Measurements from ENCODE around the gene PNCK. TPM values are rescaled to one million over a fixed set of nuclear protein-coding genes. Genes with fewer than 3 reads are reported as not detected.

The PNCK gene
- total RNA-seq, 4 donors from 2014 or later: 0.83 TPM; not detected in 3

GRCh38 chrX:153640736-153641575 is 32.7 kb downstream of the PNCK start:
- intact Hi-C loops (cut with DNase I): no loop called here
- H3K4me1 ChIP-seq: peaks cover 0 to 7% of the 10 kb centered on the region in 2 donors
- WGBS, 2 donors: 64 to 73% methylated on average over 3 to 7 of the region's 26 CpGs
- no peaks in the 10 kb centered on the region for H3K36me3 ChIP-seq
- no peak for DNase-seq
- H3K9me3 ChIP-seq: no peaks in the 10 kb centered on the region
- peaks cover 1% of the 10 kb centered on the region for H3K27me3 ChIP-seq
- no peak overlapping the region for H3K4me3 ChIP-seq (replicated peaks in 1 of 3)
- TF ChIP-seq CTCF (IDR thresholded peaks at IDR 0.05) (no peak), POLR2A (IDR thresholded peaks at IDR 0.05) (no peak)
- no peak overlapping the region for H3K27ac ChIP-seq

- TF ChIP-seq POLR2A (IDR thresholded peaks at IDR 0.05): no peak
- no peak for TF ChIP-seq CTCF (IDR thresholded peaks at IDR 0.05)
- no peak for DNase-seq
- H3K4me3 ChIP-seq (replicated peaks in 1 of 3): no peak overlapping the region
- H3K27me3 ChIP-seq: no peaks in the 10 kb centered on the region
- H3K4me1 ChIP-seq: peaks cover 0 to 7% of the 10 kb centered on the region in 2 donors
- intact Hi-C loops (cut with DNase I): no loop called here
- H3K27ac ChIP-seq: no peak overlapping the region
- 70 to 100% methylated on average over 2 to 3 of the region's 23 CpGs for WGBS, 2 donors
- no peaks in the 10 kb centered on the region for H3K9me3 ChIP-seq
- H3K36me3 ChIP-seq: no peaks in the 10 kb centered on the region
These were observed 33.4 kb downstream of the PNCK start for GRCh38 chrX:153640045-153640686.

- H3K9me3 ChIP-seq: no peaks in the 10 kb centered on the region
- H3K27me3 ChIP-seq: no peaks in the 10 kb centered on the region
- WGBS, 2 donors: 79 to 91% methylated on average over 4 to 15 of the region's 28 CpGs
- DNase-seq: no peak
- no peaks in the 10 kb centered on the region for H3K36me3 ChIP-seq
- intact Hi-C loops (cut with DNase I): no loop called here
- no peak overlapping the region for H3K27ac ChIP-seq
- TF ChIP-seq POLR2A (IDR thresholded peaks at IDR 0.05) (no peak), CTCF (IDR thresholded peaks at IDR 0.05) (no peak)
- H3K4me3 ChIP-seq (replicated peaks in 1 of 3): no peak overlapping the region
- H3K4me1 ChIP-seq: peaks cover 0 to 7% of the 10 kb centered on the region in 2 donors
These were observed 34.2 kb downstream of the PNCK start for GRCh38 chrX:153639177-153640044.

- 60 to 79% methylated on average over 3 to 9 of the region's 20 CpGs for WGBS, 2 donors
- no peak for DNase-seq
These were observed 35.0 kb downstream of the PNCK start for GRCh38 chrX:153638436-153639176.

More at GRCh38 chrX:153638436-153639176, 35.0 kb downstream of the PNCK start:
- TF ChIP-seq POLR2A (IDR thresholded peaks at IDR 0.05) (no peak), CTCF (IDR thresholded peaks at IDR 0.05) (no peak)
- intact Hi-C loops (cut with DNase I): no loop called here
- no peak overlapping the region for H3K27ac ChIP-seq
- H3K9me3 ChIP-seq: no peaks in the 10 kb centered on the region
- no peak overlapping the region for H3K4me3 ChIP-seq (replicated peaks in 1 of 3)
- H3K4me1 ChIP-seq: peaks cover 0 to 7% of the 10 kb centered on the region in 2 donors
- H3K27me3 ChIP-seq: no peaks in the 10 kb centered on the region
- no peaks in the 10 kb centered on the region for H3K36me3 ChIP-seq
